ENCODE results near the gene OCA2.
"Not testable (repeated sequence)": the region's sequence is repeated elsewhere in the genome, so short reads cannot be mapped to it uniquely, and the experiment has no call there.

Gene OCA2

DNA sequence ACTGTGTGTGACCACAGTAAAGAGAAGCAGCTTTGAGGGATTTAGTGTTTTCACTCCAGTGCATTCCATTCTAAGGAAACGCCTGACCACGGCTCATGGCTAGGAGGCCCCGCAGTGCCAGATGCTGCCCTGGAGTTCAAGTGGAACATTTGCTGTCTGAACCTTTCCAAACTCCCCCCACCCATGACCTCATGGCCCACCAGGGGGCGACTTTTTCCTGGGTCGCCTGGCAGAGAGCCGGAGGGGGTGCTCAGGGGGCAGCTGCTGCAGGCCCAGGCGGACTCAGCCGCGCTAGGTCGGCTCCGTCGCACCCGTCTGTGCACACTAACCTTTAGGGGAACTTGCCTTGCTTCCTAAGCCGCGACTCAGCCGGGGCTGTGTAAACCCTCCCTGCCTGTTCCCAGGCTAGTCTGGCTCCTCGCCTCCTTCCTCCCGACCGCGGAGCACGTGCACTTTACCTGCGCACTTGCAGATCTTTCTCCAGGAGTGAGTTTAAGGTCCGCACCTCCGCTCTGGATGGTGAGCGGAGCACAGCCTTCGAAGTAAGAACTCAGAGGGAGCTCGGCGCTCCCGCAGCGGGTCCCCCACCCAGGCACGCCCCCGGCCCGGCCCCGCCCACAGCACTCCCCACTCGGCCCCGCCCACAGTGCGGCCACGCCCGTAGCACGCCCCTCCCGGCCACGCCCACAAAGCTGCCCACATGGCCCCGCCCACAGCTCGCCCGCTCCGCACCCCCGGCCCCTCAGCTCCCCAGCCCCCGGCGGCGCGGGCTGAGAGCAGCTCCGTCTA is at the start of gene OCA2:
TSS of gene OCA2 (minus strand) at position 550 of the 789 bp plus-strand sequence. CDS start 17,441 bp downstream, outside the sequence.
- no peak for DNase-seq (ENCODE audit: low read depth in 2 of 2)

DNA sequence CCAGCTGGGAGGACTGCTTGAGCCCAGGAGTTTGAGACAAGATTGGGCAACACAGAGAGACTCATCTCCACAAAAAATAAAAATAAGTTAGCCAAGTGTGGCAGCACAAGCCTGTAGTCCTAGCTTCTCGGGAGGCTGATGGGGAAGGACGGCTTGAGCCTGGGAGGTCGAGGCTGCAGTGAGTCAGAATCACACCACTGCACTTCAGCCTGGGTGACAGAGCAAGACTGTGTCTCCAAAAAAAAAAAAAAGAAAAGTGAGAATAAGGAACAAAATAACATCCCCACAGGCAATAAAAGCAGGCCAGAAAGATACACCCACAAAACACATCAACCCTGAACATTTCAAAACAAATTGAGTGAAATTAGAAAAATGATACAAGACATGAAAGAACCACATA is 48.7 kb upstream of the OCA2 start:
- no peak for DNase-seq (ENCODE audit: low read depth in 2 of 2)

DNA sequence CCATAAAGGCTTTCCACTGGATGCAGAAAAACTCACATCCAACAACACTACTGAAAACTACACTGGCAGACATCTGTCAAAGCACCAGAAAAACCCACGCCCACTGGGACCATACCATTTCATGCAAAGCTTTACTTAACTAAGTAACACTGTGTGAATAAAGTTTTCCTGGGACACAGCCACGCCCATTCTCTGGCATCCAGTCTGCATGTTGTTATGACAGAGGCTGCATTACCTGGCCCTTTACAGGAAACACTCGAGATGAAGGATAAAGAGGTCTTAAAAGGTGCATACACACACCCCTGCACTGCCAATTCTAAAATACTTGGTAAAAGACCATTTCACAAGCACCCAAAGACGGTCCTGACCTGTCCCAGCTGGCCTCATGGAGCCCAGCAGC is 46.3 kb upstream of the OCA2 start:
- not testable (repeated sequence) for DNase-seq (ENCODE audit: low read depth in 2 of 2)

DNA sequence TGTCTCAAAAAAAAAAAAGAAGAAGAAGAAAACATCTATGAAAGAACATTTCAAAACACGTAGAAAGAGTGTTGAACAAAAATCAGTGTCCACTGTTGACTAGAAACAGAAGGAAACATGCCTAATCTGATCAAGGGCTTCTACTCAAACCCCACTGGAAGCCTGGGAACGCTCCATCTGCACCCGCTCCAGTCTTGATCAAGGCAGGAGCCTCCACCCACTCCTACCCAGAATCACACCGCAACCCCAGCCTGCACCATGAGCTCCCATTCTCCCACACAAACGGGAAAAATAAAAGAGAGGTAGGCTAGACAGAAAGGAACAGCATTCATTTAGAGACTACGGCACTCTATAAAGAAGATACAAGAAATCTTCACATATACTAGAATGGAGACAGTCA is 40.9 kb upstream of the OCA2 start:
- no peak for DNase-seq (ENCODE audit: low read depth in 2 of 2)

DNA sequence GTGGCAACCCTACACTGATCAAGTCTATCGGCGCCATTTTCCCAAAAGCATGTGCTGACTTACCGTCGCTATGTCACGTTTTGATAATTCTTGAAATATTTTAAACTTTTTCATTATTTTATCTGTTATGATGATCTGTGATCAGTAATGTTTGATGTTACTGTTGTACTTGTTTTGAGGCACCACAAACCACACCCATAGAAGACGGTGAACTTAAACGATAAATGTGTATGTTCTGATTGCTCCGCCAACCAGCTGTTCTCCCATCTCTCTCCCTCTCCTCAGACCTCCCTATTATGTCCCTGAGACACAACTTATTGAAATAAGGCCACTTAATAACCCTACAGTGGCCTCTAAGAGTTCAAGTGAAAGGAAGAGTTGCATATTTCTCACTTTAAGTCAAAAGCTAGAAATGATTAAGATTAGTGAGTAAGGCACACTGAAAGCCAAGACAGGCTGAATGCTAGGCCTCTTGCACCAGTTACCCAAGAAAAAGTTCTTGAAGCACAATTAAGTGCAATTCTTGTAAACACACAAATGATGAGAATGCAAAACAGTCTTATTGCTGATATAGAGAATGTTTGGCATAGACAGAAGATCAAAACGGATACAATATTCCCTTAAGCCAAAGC is 38.4 kb upstream of the OCA2 start:
- not testable (repeated sequence) for DNase-seq (ENCODE audit: low read depth in 2 of 2)

DNA sequence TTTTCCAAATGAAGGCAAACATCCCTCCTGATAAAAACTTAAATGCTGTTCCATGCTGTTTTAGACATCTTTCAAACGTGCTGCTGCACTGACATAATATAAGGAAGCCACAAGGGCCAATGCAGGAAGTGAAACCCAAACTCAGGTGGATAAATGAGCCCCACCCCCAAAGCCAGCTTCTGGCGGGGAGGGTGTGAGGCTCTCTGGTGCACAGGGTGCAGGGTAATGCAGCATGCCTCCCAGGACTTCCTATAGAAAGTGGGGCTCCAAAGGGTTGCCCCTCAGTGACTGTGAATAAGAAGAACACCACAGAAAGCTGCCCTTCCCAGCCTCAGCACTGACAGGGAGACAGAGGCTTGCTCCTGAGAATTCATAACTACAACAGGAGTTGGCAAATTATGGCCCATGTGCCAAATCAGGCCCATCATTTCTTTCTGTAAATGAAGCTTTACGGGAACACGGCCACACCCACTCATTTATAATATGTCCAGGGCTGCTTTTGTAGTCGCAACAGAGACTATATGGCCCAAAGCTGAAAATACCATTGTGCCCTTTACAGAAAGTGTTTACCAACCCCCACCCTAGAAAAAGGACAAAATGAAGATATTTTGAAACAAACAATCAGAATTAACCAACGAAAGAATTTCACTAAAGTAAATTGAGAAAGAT is 37.3 kb upstream of the OCA2 start:
- not testable (repeated sequence) for DNase-seq (ENCODE audit: low read depth in 2 of 2)

DNA sequence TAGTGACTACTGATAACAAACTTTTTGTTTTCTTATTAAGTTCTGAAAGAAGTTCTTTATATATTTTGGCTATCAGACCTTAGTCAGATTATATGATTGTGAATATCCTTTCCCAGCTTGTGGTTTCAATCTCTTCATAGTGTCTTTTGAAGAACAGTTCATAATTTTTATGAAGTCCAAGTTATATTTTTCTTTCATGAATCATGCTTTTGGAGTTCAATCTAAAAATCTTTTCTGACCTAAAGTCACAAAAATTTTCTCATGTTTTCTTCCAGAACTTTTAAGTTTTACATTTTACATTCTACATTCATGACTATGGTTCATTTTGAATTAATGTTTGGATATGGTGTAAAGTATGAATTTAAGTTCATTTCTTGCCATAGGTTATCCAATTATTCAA is 34.2 kb upstream of the OCA2 start:
- peak in 1 of 2 experiments; percentile 6 for DNase-seq (ENCODE audit: low read depth in 2 of 2)

DNA sequence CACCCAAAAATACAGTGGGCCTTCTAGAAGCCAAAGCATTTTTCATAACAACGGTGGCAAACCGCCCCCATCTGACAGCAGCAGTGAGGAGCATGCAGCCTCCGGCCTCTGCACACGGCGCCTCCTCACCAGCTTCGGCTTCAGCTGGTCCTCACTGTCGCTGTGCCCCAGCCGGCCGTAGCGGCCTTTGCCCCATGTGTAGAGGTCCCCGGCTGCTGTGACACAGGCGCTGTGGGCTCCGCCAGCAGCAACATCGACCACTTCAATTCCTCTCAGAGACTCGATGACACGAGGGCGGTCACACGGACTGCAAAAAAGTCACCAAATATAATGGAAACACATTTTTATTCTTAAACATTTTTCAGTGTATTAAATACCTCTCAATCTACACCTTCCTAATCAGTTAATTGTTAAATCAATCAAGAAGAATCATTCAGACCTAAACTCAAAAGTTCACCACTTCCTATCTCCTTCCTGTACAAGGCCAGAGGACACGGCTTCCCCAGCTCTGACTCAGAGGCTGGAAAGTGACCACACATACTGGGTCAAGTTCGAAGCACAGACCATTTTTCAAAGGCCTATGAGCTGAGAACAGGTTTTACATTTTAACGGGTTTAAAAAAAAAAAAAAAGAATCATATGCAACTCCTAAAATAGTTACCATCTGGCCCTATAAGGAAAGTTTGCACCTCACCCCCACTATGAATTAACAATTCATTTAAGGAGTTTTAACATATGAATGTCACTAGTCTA is 33.6 kb upstream of the OCA2 start:
- no peak for DNase-seq (ENCODE audit: low read depth in 2 of 2)

DNA sequence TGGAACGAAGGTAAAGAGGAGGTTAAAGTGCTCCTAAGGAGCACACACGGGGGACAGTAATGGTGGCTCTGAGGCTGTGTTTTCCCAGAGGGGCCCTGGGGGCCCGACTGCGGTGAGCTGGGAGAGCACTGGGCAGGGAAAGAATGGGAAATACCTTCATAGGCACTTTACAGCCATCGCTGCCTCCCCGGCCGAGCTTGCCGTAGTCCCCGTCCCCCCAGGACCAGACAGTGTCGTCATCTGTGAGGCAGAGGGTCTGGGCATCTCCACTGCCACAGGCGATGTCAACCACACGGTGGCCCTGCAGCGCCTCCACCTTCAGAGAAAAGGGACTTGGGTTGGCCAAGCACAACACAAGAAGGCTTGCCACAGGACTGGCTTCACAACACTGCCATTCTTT is 32.8 kb upstream of the OCA2 start:
- DNase-seq (ENCODE audit: low read depth in 2 of 2), result no peak

DNA sequence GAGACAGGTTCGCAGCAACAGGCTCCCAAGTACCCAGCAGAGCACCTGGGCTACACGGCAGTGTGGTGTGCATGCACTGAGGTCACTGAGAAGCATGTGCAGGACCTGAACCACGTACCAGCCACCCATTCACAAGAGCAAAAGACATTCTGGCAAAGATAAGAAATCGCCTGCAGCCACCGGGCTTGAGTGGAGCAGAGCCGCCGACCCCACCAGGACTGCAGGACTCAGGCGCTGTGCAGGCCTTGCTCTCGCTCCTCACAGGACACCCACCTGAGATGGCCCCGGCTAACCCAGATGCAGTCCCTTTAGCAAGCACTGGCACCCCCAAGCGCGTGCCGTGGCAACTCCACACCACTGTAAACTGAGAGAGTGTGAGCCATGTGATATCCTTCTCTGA is 32.3 kb upstream of the OCA2 start:
- DNase-seq (ENCODE audit: low read depth in 2 of 2), result no peak

DNA sequence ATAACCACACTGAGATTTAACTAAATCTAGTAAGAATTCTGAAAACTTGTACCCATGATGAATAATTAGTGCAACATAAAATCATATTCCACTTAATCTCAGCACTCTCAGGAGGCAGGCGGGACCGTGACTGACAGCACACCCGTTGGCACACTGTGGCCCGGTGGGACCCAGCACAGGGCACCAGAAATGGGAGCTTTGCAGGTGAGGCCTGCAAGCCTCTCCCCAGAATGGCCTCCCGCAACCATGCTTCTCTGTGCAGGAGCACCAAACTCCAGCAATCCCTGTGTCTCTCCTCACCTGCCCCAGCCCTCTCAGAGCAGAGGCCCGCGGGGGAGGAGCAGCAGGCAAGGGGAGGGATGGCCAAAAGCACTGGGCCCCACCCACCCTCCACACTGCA is 31.5 kb upstream of the OCA2 start:
- DNase-seq (ENCODE audit: low read depth in 2 of 2), result no peak

DNA sequence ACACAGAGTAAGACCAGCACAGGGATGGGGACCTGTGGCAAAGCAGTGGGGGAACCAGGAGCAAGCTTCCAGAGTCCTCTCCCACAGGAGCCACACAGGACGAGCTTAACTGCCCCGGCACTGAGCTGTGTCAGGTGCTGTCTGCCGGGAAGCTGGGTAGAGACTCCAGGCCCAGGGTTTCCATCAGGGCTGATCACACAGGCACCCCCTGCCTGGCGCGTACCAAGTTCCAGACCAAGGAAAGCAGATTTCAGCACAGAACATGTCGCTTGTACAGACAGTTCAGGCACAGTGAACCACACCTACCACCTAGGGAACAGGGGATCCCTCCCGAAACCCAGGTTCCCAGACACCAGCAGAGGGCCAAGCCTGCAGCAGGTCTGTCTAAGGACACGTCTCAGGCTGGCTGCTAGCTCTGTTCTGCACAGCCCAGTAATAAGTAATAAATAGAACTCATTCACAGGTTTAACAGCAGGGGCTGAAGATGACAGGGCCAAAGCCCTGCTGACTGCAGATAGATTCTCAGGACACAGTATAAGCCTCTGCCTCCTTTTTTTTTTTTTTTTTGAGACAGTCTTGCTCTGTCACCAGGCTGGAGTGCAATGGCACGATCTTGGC is 30.2 kb upstream of the OCA2 start:
- no peak for DNase-seq (ENCODE audit: low read depth in 2 of 2)

DNA sequence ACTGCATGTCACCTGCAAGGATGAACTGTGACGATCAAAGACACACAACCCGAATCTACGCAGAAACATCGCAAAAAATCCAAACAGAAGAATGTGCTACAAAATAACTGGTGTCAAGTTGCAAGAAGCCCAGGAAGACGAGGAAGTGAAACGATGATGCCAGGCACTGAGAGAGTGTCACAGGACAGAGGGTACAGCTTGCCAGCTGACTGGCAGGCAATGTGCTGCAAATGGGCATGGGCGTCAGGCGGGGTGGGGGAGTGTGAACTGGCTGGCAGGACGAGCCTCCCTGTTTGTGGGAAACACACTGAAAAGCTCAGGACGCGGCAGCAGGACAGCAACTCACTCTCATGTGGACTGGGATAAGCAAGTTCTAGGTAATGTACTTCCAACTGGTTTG is 28.9 kb upstream of the OCA2 start:
- no peak for DNase-seq (ENCODE audit: low read depth in 2 of 2)

DNA sequence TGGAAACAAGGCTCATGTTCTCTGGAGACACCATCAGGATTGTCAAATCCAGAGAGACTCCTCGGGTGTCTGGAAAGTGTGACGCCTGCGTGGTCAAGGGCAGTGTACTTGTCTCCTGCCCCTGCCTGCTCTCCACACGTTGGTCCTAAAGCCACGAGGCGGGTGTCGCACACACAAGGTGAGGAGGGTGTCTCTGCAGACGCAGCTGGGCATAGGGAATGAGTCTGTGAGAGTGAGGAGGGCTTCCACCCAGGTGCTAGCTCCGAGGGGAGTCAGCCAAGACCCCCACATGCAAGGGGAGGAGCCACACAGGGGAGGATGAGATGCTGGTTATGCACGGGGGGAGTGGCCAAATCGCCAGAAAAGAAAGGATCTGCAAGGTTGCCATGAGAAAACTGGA is 27.9 kb upstream of the OCA2 start:
- DNase-seq (ENCODE audit: low read depth in 2 of 2), result no peak

DNA sequence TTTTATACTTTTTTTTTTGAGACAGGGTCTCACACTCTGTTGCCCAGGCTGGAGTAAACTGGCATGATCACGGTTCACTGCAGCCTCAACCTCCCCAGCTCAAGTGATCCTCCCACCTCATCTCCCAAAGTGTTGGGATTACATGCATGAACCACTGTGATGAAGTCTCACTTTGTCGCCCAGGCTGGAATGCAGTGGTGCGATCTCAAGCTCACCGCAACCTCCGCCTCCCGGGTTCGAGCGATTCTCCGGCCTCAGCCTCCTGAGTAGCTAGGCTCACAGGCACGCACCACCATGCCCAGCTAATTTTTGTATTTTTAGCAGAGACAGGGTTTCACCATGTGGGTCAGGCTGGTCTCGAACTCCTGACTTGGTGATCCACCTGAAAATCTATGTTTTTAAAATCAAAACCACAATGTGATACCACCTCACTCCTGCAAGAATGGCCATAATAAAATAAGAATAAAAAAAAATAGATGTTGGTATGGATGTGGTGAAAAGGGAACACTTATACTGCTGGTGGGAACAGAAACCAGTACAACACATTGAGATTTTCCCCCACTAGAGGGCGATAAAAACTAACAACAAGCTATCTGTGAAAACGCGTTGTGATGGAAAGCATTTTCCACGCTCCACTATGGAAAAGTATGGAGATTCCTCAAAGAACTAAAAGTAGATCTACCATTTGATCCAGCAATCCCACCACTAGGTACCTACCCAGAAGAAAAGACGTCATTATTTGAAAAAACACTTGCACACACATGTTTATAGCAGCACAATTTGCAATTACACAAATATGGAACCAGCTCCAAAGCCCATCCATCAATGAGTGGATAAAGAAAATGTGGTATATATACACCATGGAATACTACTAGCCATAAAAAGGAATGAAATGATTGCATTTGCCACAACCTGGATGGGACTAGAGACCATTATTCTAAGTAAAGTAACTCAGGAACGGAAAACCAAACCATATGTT is 26.8 kb upstream of the OCA2 start:
- DNase-seq (ENCODE audit: low read depth in 2 of 2), result peak in 1 of 2 experiments; percentile 14

DNA sequence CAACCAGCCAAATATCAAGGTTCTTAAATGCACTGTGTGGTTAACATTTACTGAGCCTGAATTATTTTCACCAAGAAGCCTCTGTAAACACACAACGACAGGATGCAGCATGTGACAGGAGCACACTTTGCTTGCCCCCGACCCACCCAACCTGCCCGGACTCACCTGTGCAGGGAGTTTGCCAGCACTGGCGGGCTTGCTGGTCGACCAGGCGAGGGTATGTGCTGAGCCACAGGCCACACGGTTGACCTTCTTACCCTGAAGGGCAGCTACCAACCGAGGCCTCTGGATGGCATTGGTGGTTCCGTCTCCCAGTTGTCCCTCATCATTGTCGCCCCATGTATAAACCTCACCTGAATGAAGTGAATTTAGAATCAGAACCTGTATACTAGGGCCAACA is 25.7 kb upstream of the OCA2 start:
- DNase-seq (ENCODE audit: low read depth in 2 of 2), result no peak

DNA sequence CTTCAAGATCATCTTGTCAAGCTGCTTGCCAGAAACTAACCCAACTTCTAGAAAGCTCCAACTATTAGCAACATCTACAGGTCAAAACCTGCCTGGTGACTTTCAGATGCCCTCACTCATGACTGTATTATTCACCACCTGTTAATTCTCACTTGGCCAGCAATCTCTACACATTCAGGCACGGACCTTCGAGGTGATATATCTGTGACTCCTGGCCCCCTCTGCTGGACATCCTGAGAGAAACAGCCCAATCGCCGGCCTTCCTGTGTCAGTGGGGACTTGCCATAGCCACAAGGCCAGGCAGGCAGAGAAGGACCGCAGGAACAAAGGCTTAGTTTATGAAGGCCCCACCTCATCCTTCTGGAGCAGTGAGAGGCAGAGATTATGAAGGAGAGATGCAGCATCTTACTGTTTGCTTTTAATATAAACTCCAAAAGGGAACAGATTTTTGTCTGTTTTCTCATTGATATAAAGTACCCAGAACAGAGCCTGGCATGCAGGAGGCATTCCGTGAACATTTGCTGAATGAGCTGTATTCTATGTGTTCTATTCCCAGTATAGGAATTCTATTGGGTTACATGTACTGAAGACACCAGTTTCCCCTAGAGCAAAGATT is 24.4 kb upstream of the OCA2 start:
- peak in 1 of 2 experiments; percentile 28 for DNase-seq (ENCODE audit: low read depth in 2 of 2)

DNA sequence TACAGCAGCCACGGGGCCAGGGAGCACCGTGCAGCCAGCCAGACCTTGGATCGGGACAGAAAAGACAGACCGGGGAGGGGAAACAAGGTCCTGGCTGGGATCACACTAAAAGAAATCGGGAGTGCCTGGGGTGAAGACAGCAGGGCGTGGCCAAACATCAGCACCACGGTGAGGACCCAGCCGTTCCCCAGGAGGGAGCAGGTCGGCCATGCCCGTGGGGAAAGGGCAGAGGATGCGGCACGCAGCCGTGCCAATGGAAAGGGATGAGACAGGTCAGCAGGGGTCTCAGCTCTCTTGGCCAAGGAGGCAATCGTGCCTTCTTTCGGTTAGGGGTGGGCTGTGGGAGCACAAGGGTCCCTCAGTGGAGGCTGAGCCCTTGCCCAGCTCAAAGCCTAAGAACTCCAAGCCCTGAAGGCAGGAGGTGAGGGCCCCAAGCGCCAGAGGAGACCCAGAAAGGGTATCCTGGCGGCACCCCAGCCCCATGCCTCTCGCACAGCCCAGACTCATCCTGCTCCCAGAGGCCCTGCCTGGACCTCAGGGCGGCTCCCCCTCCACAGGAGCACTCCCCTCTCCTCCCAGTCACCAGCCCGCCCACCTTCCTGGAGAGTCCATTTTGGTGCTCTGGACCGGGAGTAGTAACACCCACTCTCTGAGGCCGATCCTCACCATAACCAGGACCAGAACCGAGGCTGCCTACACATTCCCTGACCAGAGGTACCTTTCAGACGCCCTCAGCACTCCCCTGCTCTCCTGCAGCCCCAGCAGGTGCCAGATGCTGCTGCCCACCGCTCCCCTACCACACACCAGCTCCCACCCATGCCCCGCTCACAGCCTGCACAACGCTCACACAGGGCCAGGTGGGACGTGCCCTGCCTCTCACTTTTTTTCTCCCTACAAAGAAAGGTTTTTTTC is 23.2 kb upstream of the OCA2 start:
- DNase-seq (ENCODE audit: low read depth in 2 of 2), result no peak

DNA sequence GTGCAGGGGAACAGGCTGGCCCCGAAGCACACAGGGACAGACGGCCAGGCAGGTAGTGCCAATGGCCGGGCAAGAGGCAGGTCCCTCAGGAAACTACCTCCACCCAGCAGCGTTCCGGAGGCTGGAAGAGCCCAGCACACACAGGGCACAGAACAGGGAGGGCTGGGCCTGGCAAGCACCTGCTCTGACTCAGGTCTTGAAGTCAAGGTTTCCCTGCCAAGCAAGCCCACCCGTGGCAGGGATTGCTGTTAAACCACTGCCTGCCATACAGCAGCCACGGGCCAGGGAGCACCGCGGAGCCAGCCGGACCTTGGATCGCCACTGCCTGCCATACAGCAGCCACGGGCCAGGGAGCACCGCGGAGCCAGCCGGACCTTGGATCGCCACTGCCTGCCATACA is 22.5 kb upstream of the OCA2 start:
- not testable (repeated sequence) for DNase-seq (ENCODE audit: low read depth in 2 of 2)

All from fibroblast of skin of left quadriceps (primary cell).